RWPE2 (cell line): ENCODE measurements around the gene ALOX15.
"Not testable (repeated sequence)": the region's sequence is repeated elsewhere in the genome, so short reads cannot be mapped to it uniquely, and the experiment has no call there.

Experiments used
- ATAC-seq: fragments of 200-7000 bp; cut with Tn5 transposase; 3 replicates; pipeline ENCODE4 v1.9.1; 2021; ENCODE audit warnings: low read depth
- DNase-seq: peaks from one replicate; pipeline ENCODE4 v3.0.0-alpha.2; 2020; ENCODE audit warnings: low spot score
- H3K27ac ChIP-seq: fragments of 450-650 bp; 2 replicates; pipeline ENCODE4 v1.5.1; 2017; ENCODE audit warnings: mild to moderate bottlenecking; ENCODE audit not compliant: poor library complexity, severe bottlenecking
- H3K27me3 ChIP-seq: fragments of 250-450 bp; sonication (Bioruptor Pico); 2 replicates; pipeline ENCODE4 v1.5.1; 2021; ENCODE audit warnings: mild to moderate bottlenecking, moderate library complexity; ENCODE audit not compliant: insufficient read depth, poor library complexity, severe bottlenecking
- H3K36me3 ChIP-seq: fragments of 250-450 bp; sonication (Bioruptor Pico); 2 replicates; pipeline ENCODE4 v1.5.1; 2020; ENCODE audit warnings: low read depth, mild to moderate bottlenecking, moderate library complexity
- H3K4me1 ChIP-seq: fragments of 250-450 bp; sonication (Bioruptor Pico); 2 replicates; pipeline ENCODE4 v1.5.1; 2021; ENCODE audit warnings: mild to moderate bottlenecking, moderate library complexity; ENCODE audit not compliant: insufficient read depth, poor library complexity, severe bottlenecking
- H3K4me3 ChIP-seq: fragments of 250-450 bp; sonication (Bioruptor Pico); 2 replicates; pipeline ENCODE4 v1.5.1; 2021; ENCODE audit warnings: mild to moderate bottlenecking, moderate library complexity; ENCODE audit not compliant: severe bottlenecking
- H3K9me3 ChIP-seq: fragments of 250-450 bp; sonication (Bioruptor Pico); 2 replicates; pipeline ENCODE4 v1.5.1; 2021; ENCODE audit warnings: mild to moderate bottlenecking, moderate library complexity; ENCODE audit not compliant: severe bottlenecking
- CTCF ChIP-seq: fragments of 450-650 bp; IDR thresholded peaks from one replicate; pipeline ENCODE4 v1.5.1; 2017; ENCODE audit warnings: mild to moderate bottlenecking, moderate library complexity; ENCODE audit not compliant: poor library complexity, severe bottlenecking

Gene ALOX15

GRCh38 chr17:4638766-4639165, 2.7 kb downstream of the ALOX15 start:
- not testable (repeated sequence) for H3K27ac ChIP-seq, H3K36me3 ChIP-seq, ATAC-seq, H3K4me3 ChIP-seq, H3K9me3 ChIP-seq, DNase-seq, H3K4me1 ChIP-seq
- peaks cover 59% of the 10 kb centered on the region for H3K27me3 ChIP-seq

GRCh38 chr17:4636474-4637100, 4.9 kb downstream of the ALOX15 start:
- ATAC-seq: no peak
- H3K27ac ChIP-seq: no peak overlapping the region
- peaks cover 37% of the 10 kb centered on the region for H3K27me3 ChIP-seq

GRCh38 chr17:4635823-4636375, 5.6 kb downstream of the ALOX15 start:
- DNase-seq (no peak), ATAC-seq (no peak)
- H3K4me3 ChIP-seq: no peak overlapping the region
- no peak for TF ChIP-seq CTCF
- peaks cover 31% of the 10 kb centered on the region for H3K27me3 ChIP-seq
- H3K4me1 ChIP-seq: no peaks in the 10 kb centered on the region
- H3K9me3 ChIP-seq: no peaks in the 10 kb centered on the region
- no peak overlapping the region for H3K27ac ChIP-seq
- H3K36me3 ChIP-seq: no peaks in the 10 kb centered on the region

More at GRCh38 chr17:4636474-4637100, 4.9 kb downstream of the ALOX15 start:
- Histone ChIP-seq H3K4me1 (no peaks in the 10 kb centered on the region), H3K9me3 (no peaks in the 10 kb centered on the region), H3K36me3 (no peaks in the 10 kb centered on the region), H3K4me3 (no peak overlapping the region)
- no peak for DNase-seq
- TF ChIP-seq CTCF: no peak

GRCh38 chr17:4634976-4635375, 6.5 kb downstream of the ALOX15 start:
- DNase-seq (no peak), ATAC-seq (no peak)
- Histone ChIP-seq H3K27me3 (peaks cover 31% of the 10 kb centered on the region), H3K27ac (no peak overlapping the region), H3K9me3 (no peaks in the 10 kb centered on the region), H3K4me3 (no peak overlapping the region), H3K4me1 (no peaks in the 10 kb centered on the region), H3K36me3 (no peaks in the 10 kb centered on the region)
- no peak for TF ChIP-seq CTCF

- peaks cover 22% of the 10 kb centered on the region for H3K27me3 ChIP-seq
- no peaks in the 10 kb centered on the region for H3K9me3 ChIP-seq
- no peak for TF ChIP-seq CTCF
- H3K4me1 ChIP-seq: no peaks in the 10 kb centered on the region
- no peaks in the 10 kb centered on the region for H3K36me3 ChIP-seq
- DNase-seq (no peak), ATAC-seq (no peak)
- H3K27ac ChIP-seq: no peak overlapping the region
- H3K4me3 ChIP-seq: no peak overlapping the region
Measured at GRCh38 chr17:4633643-4634042, 7.8 kb downstream of the ALOX15 start.
